SU-DHL-6 (cell line): ENCODE results near the gene NHLRC4.

Experiments
- H2AFZ ChIP-seq: fragments of 200-600 bp; sonication (generic); 2 replicates; pipeline ENCODE4 v1.6.1; 2014; ENCODE audit warnings: low read depth, mild to moderate bottlenecking, moderate library complexity, mixed read lengths, antibody characterized with exemption, low read length; ENCODE audit not compliant: severe bottlenecking
- H3F3A ChIP-seq: fragments of 200-600 bp; shearing (Covaris generic); 2 replicates; pipeline ENCODE4 v1.6.0; 2016; ENCODE audit warnings: antibody characterized with exemption, mild to moderate bottlenecking; ENCODE audit not compliant: insufficient read depth
- H3K27ac ChIP-seq: fragments of 200-600 bp; sonication (generic); 2 replicates; pipeline ENCODE4 v1.5.1; 2016; ENCODE audit warnings: low read depth, mild to moderate bottlenecking, low read length, moderate library complexity, mixed read lengths
- H3K27me3 ChIP-seq: fragments of 200-600 bp; sonication (generic), shearing (Covaris generic); 2 replicates; pipeline ENCODE4 v1.6.0; 2014; ENCODE audit warnings: mild to moderate bottlenecking, low read length
- H3K36me3 ChIP-seq: fragments of 200-600 bp; sonication (generic); 2 replicates; pipeline ENCODE4 v1.6.1; 2014; ENCODE audit warnings: mild to moderate bottlenecking, low read length, mixed read lengths
- H3K4me2 ChIP-seq: fragments of 300-600, 200-600 bp; shearing (Covaris generic), sonication (generic); 2 replicates; pipeline ENCODE4 v1.6.0; 2014; ENCODE audit warnings: low read length, low read depth, mild to moderate bottlenecking; ENCODE audit not compliant: poor library complexity, severe bottlenecking
- H3K4me3 ChIP-seq: fragments of 200-600 bp; sonication (generic); 2 replicates; pipeline ENCODE4 v1.5.1; 2014; ENCODE audit warnings: antibody characterized with exemption, low read length, mild to moderate bottlenecking, mixed read lengths; ENCODE audit not compliant: insufficient read depth, poor library complexity, severe bottlenecking
- H3K79me2 ChIP-seq: fragments of 200-600 bp; sonication (generic); 2 replicates; pipeline ENCODE4 v1.6.1; 2014; ENCODE audit warnings: mild to moderate bottlenecking, low read length, moderate library complexity; ENCODE audit not compliant: insufficient read depth
- H3K9ac ChIP-seq: fragments of 200-600 bp; sonication (generic); 2 replicates; pipeline ENCODE4 v1.7.0; 2014; ENCODE audit warnings: mild to moderate bottlenecking, low read length
- H3K9me2 ChIP-seq: fragments of 200-600 bp; sonication (generic); replicated peaks from 2 replicates; pipeline ENCODE4 v1.6.1; 2014; ENCODE audit warnings: low read length; ENCODE audit not compliant: insufficient read depth
- H3K9me3 ChIP-seq: fragments of 200-600 bp; sonication (generic); 2 replicates; pipeline ENCODE4 v1.6.1; 2014; ENCODE audit warnings: low read length, mixed read lengths; ENCODE audit not compliant: insufficient read depth
- H4K20me1 ChIP-seq: fragments of 200-600 bp; sonication (generic); 2 replicates; pipeline ENCODE4 v1.6.1; 2014; ENCODE audit warnings: low read depth, mild to moderate bottlenecking, antibody characterized with exemption, low read length, moderate library complexity, mixed read lengths
- EZH2phosphoT487 ChIP-seq: fragments of 200-600 bp; sonication (generic), shearing (Covaris generic); conservative IDR thresholded peaks from 2 replicates; pipeline ENCODE4 v1.6.1; 2018; ENCODE audit warnings: mild to moderate bottlenecking, antibody characterized with exemption, low read length, moderate library complexity, mixed read lengths
- TF ChIP-seq, protein P1 (sequence below): fragments of 200-600 bp; sonication (generic); IDR thresholded peaks from one replicate; pipeline ENCODE4 v1.5.1; 2017; ENCODE audit warnings: antibody characterized with exemption, mild to moderate bottlenecking, low read length, moderate library complexity; ENCODE audit not compliant: insufficient read depth, poor library complexity, severe bottlenecking

Gene NHLRC4

DNA sequence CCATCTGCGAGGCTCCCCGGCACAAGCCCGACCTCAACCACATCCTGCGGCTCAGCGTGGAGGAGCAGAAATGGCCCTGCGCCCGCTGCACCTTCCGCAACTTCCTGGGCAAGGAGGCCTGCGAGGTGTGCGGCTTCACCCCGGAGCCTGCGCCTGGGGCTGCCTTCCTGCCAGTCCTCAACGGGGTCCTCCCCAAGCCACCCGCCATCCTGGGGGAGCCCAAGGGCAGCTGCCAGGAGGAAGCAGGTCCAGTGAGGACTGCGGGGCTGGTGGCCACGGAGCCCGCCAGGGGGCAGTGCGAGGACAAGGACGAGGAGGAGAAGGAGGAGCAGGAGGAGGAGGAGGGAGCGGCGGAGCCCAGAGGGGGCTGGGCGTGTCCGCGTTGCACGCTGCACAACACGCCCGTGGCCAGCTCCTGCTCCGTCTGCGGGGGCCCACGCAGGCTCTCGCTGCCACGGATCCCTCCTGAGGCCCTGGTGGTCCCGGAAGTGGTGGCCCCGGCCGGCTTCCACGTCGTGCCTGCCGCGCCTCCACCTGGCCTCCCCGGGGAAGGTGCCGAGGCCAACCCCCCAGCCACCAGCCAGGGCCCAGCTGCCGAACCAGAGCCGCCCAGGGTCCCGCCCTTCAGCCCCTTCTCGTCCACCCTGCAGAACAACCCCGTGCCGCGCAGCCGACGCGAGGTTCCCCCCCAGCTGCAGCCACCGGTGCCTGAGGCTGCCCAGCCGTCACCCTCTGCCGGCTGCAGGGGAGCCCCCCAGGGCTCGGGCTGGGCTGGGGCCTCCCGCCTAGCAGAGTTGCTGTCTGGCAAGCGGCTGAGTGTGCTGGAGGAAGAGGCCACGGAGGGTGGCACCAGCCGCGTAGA lies 19.7 kb upstream of the NHLRC4 start:
- no peak for TF ChIP-seq EZH2phosphoT487
- TF ChIP-seq, protein P1, sequence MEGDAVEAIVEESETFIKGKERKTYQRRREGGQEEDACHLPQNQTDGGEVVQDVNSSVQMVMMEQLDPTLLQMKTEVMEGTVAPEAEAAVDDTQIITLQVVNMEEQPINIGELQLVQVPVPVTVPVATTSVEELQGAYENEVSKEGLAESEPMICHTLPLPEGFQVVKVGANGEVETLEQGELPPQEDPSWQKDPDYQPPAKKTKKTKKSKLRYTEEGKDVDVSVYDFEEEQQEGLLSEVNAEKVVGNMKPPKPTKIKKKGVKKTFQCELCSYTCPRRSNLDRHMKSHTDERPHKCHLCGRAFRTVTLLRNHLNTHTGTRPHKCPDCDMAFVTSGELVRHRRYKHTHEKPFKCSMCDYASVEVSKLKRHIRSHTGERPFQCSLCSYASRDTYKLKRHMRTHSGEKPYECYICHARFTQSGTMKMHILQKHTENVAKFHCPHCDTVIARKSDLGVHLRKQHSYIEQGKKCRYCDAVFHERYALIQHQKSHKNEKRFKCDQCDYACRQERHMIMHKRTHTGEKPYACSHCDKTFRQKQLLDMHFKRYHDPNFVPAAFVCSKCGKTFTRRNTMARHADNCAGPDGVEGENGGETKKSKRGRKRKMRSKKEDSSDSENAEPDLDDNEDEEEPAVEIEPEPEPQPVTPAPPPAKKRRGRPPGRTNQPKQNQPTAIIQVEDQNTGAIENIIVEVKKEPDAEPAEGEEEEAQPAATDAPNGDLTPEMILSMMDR, result no peak
- no peak overlapping the region for H3K4me2 ChIP-seq
- no peak overlapping the region for H3K27ac ChIP-seq
- no peak overlapping the region for H3K4me3 ChIP-seq
- H3K27me3 ChIP-seq, result no peaks in the 10 kb centered on the region
- no peaks in the 10 kb centered on the region for H3K36me3 ChIP-seq
- no peaks in the 10 kb centered on the region for H4K20me1 ChIP-seq
- H3F3A ChIP-seq, result no peaks in the 10 kb centered on the region
- H3K9me2 ChIP-seq, result no peaks in the 10 kb centered on the region
- peaks cover 16% of the 10 kb centered on the region; the same call in 1 of the 2 replicates for H3K79me2 ChIP-seq
- H3K9ac ChIP-seq, result no peak overlapping the region
- H3K9me3 ChIP-seq, result no peaks in the 10 kb centered on the region
- no peak overlapping the region for H2AFZ ChIP-seq

DNA sequence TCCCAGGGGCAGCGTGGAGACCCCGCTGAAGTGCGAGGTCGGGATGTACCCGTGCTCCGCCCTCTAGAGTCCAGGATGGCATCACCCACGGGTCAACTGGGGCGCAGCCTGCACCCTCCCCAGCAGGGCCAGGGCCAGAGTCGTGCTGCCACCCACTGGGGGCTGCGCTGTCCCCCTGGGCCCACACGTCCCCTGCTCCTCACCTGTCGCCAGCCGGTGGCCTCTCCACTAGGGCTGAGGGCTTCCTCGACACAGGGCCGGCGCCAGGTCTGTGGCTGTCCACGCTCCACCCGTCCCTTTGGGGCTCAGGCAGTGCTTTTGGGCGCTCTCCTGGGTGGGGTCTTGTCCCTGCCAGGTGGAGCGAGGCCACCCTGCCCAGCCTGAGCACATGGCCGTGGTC lies 18.2 kb upstream of the NHLRC4 start:
- no peak overlapping the region for H3K4me2 ChIP-seq
- H3K27me3 ChIP-seq, result no peaks in the 10 kb centered on the region
- H3K9me2 ChIP-seq, result no peaks in the 10 kb centered on the region
- H3K27ac ChIP-seq, result no peak overlapping the region
- no peak overlapping the region for H2AFZ ChIP-seq
- TF ChIP-seq, protein P1, result no peak
- TF ChIP-seq EZH2phosphoT487, result no peak
- no peaks in the 10 kb centered on the region for H3F3A ChIP-seq
- H3K36me3 ChIP-seq, result no peaks in the 10 kb centered on the region
- no peaks in the 10 kb centered on the region for H4K20me1 ChIP-seq
- H3K79me2 ChIP-seq, result peaks cover 6% of the 10 kb centered on the region; the same call in 1 of the 2 replicates
- H3K4me3 ChIP-seq, result no peak overlapping the region
- no peak overlapping the region for H3K9ac ChIP-seq
- no peaks in the 10 kb centered on the region for H3K9me3 ChIP-seq

DNA sequence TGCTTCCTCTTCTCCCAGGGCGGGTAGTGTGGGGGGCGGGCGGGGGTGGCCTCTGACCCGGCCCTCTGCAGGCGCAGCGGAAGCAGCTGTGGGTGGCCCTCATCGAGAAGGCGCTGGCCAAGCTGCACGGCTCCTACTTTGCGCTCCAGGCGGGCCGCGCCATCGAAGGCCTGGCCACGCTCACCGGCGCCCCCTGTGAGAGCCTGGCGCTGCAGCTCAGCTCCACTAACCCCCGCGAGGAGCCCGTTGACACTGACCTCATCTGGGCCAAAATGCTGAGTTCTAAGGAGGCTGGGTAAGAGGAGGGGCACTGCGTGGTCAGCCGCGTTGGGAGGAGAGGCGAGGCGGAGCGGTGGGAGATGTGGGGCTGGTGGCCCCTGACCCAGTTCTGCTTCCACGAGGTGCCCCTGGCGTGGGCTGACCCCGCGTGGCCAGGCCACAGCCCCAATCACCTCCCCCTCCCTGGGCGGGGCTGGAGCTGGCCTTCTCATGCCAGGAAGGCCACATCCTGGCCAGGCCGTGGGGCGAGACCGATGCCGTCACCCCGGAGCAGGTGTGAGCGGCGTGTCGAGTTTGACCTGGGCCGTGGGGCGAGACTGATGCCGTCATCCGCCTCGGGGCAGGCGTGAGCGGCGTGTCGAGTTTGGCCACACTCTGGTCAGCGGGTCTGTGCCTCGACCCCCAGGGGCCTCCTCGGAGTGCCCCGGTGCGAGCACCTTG lies 17.1 kb upstream of the NHLRC4 start:
- no peak overlapping the region for H3K27ac ChIP-seq
- no peaks in the 10 kb centered on the region for H3K36me3 ChIP-seq
- no peaks in the 10 kb centered on the region for H3K27me3 ChIP-seq
- TF ChIP-seq, protein P1, result no peak
- no peak for TF ChIP-seq EZH2phosphoT487
- no peak overlapping the region for H3K9ac ChIP-seq
- H2AFZ ChIP-seq, result no peak overlapping the region
- H3F3A ChIP-seq, result no peaks in the 10 kb centered on the region
- no peak overlapping the region for H3K4me3 ChIP-seq
- no peaks in the 10 kb centered on the region for H3K9me3 ChIP-seq
- H3K79me2 ChIP-seq, result no peaks in the 10 kb centered on the region; the same call in 1 of the 2 replicates
- H4K20me1 ChIP-seq, result no peaks in the 10 kb centered on the region
- H3K4me2 ChIP-seq, result no peak overlapping the region
- H3K9me2 ChIP-seq, result no peaks in the 10 kb centered on the region
